Measurements from ENCODE around the gene XRCC3.

XRCC3 gene

DNA sequence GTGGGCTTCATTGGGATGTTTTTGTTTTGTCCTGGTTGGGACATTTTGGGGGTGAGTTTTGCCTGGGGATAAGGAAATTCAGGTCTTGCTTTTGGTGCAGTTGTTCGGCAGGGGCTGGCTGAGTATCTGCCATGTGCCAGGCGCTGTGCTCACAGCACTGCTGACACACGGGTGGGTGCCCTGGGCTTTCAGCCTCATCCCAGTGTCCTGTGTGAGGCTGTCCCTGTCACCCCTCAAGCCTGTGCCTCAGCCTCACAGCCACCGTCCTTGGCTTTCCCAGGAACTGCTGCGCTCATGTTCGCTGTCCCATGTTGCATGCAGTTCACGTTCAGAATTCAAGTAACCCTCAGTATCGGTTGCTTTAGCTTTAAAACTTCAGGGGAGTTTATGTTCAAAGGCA is 24.9 kb downstream of the XRCC3 start:
- H3K27ac ChIP-seq: no peak overlapping the region
- TF ChIP-seq ZFX (IDR thresholded peaks at IDR 0.05): no peak
- TF ChIP-seq, protein P1, sequence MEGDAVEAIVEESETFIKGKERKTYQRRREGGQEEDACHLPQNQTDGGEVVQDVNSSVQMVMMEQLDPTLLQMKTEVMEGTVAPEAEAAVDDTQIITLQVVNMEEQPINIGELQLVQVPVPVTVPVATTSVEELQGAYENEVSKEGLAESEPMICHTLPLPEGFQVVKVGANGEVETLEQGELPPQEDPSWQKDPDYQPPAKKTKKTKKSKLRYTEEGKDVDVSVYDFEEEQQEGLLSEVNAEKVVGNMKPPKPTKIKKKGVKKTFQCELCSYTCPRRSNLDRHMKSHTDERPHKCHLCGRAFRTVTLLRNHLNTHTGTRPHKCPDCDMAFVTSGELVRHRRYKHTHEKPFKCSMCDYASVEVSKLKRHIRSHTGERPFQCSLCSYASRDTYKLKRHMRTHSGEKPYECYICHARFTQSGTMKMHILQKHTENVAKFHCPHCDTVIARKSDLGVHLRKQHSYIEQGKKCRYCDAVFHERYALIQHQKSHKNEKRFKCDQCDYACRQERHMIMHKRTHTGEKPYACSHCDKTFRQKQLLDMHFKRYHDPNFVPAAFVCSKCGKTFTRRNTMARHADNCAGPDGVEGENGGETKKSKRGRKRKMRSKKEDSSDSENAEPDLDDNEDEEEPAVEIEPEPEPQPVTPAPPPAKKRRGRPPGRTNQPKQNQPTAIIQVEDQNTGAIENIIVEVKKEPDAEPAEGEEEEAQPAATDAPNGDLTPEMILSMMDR (conservative IDR thresholded peaks at IDR 0.05): no peak

DNA sequence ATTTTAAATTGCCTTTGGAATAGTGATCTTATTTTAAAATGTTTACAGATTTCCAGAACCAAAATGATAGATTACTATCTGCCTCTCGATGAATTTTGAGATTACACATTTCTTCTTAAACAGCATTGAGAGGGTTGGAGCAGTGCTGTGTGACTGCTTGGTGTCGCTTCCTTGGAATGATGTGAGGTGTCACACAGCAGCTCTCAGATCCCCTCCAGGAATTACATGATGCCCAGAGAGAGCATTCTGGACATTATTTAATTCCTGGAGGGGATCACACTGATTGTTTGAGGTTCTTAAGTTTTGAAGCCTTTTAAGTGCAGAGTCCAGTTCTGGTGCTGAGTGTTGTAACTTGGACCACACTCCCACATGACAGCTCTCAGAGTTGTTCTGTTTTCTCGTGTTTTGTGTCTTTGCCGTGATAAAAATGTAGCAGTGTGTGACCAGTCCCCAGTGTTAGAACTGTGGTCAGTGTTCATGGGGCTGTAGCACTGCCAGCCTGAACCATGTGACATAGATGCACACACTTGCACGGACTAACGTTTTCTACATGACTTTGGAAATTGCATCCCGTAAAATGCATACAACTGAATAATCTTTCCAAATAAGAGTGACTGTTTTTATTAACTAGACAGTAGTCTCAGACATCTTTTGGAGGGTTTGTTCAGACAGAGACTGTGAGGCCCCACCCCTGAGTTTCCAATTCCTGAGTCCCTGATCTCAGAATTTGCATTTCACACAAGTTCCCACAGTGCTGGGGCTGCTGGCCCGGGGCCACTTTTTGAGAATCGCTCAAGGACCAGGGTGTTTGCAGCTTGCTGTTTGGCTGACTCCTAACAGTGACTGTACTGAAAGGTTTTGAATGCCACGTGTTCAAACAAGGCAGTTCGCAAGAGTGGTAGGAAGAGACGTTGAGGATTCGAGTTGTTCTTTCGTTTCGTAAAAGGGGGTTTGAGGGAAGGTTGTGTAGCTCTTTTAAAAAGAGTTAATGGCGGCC is 26.0 kb downstream of the XRCC3 start:
- TF ChIP-seq, protein P1 (conservative IDR thresholded peaks at IDR 0.05): no peak
- TF ChIP-seq ZFX (IDR thresholded peaks at IDR 0.05): no peak
- no peak overlapping the region for H3K27ac ChIP-seq

DNA sequence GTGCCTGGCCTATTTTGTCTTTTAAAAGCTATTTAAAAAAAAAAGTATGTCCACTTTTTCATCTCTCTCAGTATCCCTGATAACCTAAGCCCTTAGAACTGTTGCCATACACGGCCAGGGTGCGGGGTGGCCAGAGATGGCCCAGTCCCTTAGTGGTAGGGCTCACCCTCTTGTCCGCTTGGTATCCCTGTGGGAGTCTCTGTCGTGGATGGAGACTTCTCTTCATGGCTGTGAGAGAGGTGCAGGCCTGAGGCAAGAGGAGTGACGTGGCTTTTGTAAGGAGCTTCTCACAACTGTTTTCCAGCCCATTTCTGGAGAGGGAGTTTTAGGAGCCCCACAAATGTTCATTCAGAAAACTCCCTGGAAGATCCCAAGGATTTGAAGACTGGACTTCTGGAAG is 26.8 kb downstream of the XRCC3 start:
- TF ChIP-seq, protein P1 (conservative IDR thresholded peaks at IDR 0.05): no peak
- TF ChIP-seq ZFX (IDR thresholded peaks at IDR 0.05): no peak
- H3K27ac ChIP-seq: no peak overlapping the region

DNA sequence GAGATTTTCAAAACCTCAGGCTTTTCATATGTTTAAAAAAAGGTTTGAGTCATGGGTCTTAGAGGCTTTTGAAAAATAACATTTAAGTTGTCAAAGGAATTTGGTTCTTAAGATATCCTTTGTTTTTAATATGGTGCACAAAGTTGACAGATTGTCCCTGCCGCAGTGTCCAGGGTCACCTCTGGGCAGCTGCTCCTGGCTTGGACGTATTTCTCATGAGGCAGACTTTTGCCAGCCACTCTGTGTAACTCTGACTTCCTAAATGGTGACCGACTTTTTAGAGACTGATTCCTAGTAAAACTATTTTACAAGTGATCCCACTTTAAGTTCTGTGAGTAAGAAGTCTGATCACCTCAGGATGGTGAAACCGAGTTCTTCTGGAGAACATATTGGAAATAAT is 27.5 kb downstream of the XRCC3 start:
- TF ChIP-seq, protein P1 (conservative IDR thresholded peaks at IDR 0.05): no peak
- no peak for TF ChIP-seq ZFX (IDR thresholded peaks at IDR 0.05)
- H3K27ac ChIP-seq: no peak overlapping the region

DNA sequence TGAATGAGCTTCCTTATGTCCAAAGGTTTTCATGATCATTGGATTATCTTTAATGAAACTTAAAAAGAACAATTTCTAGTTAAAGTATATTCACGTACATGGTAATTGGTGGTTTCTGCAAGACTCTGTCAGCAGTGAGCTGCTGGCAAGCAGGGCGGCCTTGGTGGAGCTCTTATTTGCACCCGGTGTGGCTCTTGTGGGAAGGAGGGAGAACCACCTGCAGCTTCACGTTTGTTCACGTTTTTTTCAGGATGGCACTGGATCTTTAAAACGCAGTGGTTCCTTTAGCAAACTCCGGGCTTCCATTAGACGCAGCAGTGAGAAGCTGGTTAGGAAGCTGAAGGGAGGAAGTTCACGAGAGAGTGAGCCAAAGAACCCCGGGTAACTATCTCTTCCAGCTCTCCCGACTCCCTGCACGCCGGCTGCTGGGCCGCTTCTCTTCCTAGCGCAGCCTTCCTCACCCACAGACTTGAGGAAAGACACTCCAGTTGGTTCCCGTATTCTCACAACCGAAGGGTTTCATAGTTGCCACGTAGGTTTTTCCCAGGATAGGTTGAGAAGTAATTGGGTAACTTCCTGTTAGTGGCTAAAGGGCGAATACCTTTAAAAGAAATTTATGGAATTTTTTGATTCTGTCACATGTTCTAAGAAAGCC is 28.3 kb downstream of the XRCC3 start:
- no peak overlapping the region for H3K27ac ChIP-seq

DNA sequence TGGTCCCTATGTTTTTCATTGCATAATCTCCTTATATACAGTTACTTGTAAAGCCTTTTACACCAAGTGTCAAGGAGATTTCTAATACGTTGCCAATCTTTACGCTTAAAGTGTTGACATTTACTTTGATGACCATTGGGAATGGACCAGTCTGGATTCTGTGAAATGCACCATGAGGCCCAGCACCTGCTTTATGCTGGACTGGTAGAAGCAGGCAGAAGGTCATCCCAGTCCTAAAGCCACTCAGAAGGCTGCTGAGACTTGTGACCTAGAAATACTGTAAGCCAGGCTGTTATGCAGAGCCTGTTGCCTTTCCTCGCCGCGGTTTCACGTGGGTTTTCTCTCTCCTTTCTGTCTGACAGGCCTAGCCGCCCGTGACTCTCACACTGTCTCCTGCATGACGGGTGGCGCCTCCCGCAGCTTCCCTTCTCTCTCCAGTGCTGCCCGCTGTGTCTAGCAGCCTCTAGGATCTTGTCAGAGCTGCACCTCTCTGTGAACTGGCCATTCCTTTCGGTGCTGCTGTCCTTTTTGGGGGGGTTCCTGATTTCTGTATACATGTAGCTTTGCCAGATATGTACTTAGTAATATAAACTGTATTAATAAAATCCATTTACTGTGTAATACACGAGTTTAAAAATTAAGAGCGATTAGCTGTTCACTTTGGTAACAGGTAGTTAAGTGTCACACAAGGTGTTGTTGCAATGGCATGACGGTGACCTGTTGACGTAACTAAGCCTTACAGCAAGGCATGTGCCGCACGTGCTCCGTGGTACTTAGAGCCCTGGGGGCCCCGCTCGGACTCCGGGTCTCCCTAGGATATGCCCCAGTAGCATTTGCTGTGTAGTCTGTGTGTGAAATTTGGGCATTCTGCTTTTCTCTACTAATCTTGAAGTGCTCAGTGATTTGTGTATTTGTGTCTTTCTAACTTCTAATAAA is 29.7 kb downstream of the XRCC3 start:
- TF ChIP-seq, protein P1 (conservative IDR thresholded peaks at IDR 0.05): no peak
- TF ChIP-seq ZFX (IDR thresholded peaks at IDR 0.05): no peak
- no peak overlapping the region for H3K27ac ChIP-seq

More for the DNA sequence above, 28.3 kb downstream of the XRCC3 start:
- TF ChIP-seq ZFX (IDR thresholded peaks at IDR 0.05): no peak
- TF ChIP-seq, protein P1 (conservative IDR thresholded peaks at IDR 0.05): no peak
